Glutamatergic neuron (in vitro differentiated cells): ENCODE data around the gene MT1B. TPM values are rescaled to one million over a fixed set of nuclear protein-coding genes. Genes with fewer than 3 reads are reported as not detected.

Experiments
- DNase-seq: peaks from one replicate; pipeline ENCODE4 v3.0.0; 2022
- H3K27ac Mint-ChIP-seq: one replicate; pipeline ENCODE4 v1.8.0; 2020; ENCODE audit warnings: mild to moderate bottlenecking, mixed read lengths, inconsistent platforms; ENCODE audit not compliant: unreplicated experiment
- H3K27me3 Mint-ChIP-seq: one replicate; pipeline ENCODE4 v1.8.0; 2020; ENCODE audit warnings: mild to moderate bottlenecking, moderate library complexity, mixed read lengths, inconsistent platforms; ENCODE audit not compliant: unreplicated experiment
- H3K36me3 Mint-ChIP-seq: one replicate; pipeline ENCODE4 v1.8.0; 2020; ENCODE audit warnings: mild to moderate bottlenecking, mixed read lengths, inconsistent platforms; ENCODE audit not compliant: unreplicated experiment
- H3K4me1 Mint-ChIP-seq: one replicate; pipeline ENCODE4 v1.8.0; 2020; ENCODE audit warnings: mild to moderate bottlenecking, low read depth, mixed read lengths, inconsistent platforms; ENCODE audit not compliant: unreplicated experiment
- H3K4me3 Mint-ChIP-seq: one replicate; pipeline ENCODE4 v1.8.0; 2020; ENCODE audit warnings: mild to moderate bottlenecking, mixed read lengths, inconsistent platforms; ENCODE audit not compliant: unreplicated experiment
- H3K9me3 Mint-ChIP-seq: one replicate; pipeline ENCODE4 v1.8.0; 2020; ENCODE audit warnings: mild to moderate bottlenecking, moderate library complexity, mixed read lengths, inconsistent platforms; ENCODE audit not compliant: unreplicated experiment
- CTCF ChIP-seq: fragments of 200-600 bp; sonication (generic); IDR thresholded peaks from one replicate; pipeline ENCODE4 v1.5.0; 2021; ENCODE audit not compliant: partially characterized antibody, unreplicated experiment
- total RNA-seq: library from RNA; stranded (reverse); fragmentation: NEBNext Ultra II Directional; extraction: Animal tissue kit (Norgen Biotek cat#: 25700); gene quantifications from one replicate; pipeline ENCODE4 v1.2.1, GENCODE V29; 2021; ENCODE audit not compliant: unreplicated experiment

The MT1B gene
- total RNA-seq, 1 donor from 2014 or later, result not detected

GRCh38 chr16:56606476-56607108 lies 45.1 kb upstream of the MT1B start:
- DNase-seq, result no peak
- no peaks in the 10 kb centered on the region for H3K9me3 Mint-ChIP-seq
- peaks cover 12% of the 10 kb centered on the region for H3K4me1 Mint-ChIP-seq
- no peak overlapping the region for H3K27ac Mint-ChIP-seq
- no peak overlapping the region for H3K4me3 Mint-ChIP-seq
- no peak for TF ChIP-seq CTCF
- no peaks in the 10 kb centered on the region for H3K36me3 Mint-ChIP-seq
- peaks cover 22% of the 10 kb centered on the region for H3K27me3 Mint-ChIP-seq

- Mint-ChIP-seq H3K4me1 (peaks cover 12% of the 10 kb centered on the region), H3K27me3 (peaks cover 21% of the 10 kb centered on the region), H3K27ac (no peak overlapping the region), H3K9me3 (no peaks in the 10 kb centered on the region), H3K36me3 (no peaks in the 10 kb centered on the region), H3K4me3 (no peak overlapping the region)
- DNase-seq, result no peak
- no peak for TF ChIP-seq CTCF
Observed at GRCh38 chr16:56607109-56607618, 44.5 kb upstream of the MT1B start.

- Mint-ChIP-seq H3K4me1 (peaks cover 12% of the 10 kb centered on the region), H3K4me3 (peak overlapping the region; percentile 49), H3K27ac (no peak overlapping the region), H3K36me3 (no peaks in the 10 kb centered on the region), H3K9me3 (no peaks in the 10 kb centered on the region), H3K27me3 (peaks cover 20% of the 10 kb centered on the region)
- DNase-seq, result no peak
- no peak for TF ChIP-seq CTCF
Observed at GRCh38 chr16:56607675-56608042, 44.0 kb upstream of the MT1B start.

GRCh38 chr16:56608043-56608875 lies 43.4 kb upstream of the MT1B start, which contains the start of gene MT2A:
MT2A (plus strand) TSS chr16:56608584; CDS start chr16:56608656, 72 bp downstream.
- Mint-ChIP-seq H3K4me3 (peak within 1 kb of the TSS; percentile 86), H3K27me3 (peaks cover 21% of the 10 kb centered on the region), H3K4me1 (peaks cover 12% of the 10 kb centered on the region), H3K36me3 (no peaks in the 10 kb centered on the region), H3K9me3 (no peaks in the 10 kb centered on the region), H3K27ac (no peak within 1 kb of the TSS)
- TF ChIP-seq CTCF, result no peak
- DNase-seq, result peak; percentile 77

- Mint-ChIP-seq H3K4me3 (peak overlapping the region; percentile 86), H3K4me1 (peaks cover 12% of the 10 kb centered on the region), H3K27ac (no peak overlapping the region), H3K27me3 (peaks cover 23% of the 10 kb centered on the region), H3K9me3 (no peaks in the 10 kb centered on the region), H3K36me3 (no peaks in the 10 kb centered on the region)
- TF ChIP-seq CTCF, result no peak
- DNase-seq, result no peak
Observed at GRCh38 chr16:56608876-56609462, 42.7 kb upstream of the MT1B start.
